GM21825 (cell line): Measurements from ENCODE around the gene CELF1.

Source experiments
- ATAC-seq: cut with Tn5 transposase; IDR thresholded peaks from one replicate; pipeline ENCODE4 v1.9.1; 2021; ENCODE audit warnings: mild to moderate bottlenecking, moderate library complexity; ENCODE audit not compliant: unreplicated experiment

Gene CELF1

DNA sequence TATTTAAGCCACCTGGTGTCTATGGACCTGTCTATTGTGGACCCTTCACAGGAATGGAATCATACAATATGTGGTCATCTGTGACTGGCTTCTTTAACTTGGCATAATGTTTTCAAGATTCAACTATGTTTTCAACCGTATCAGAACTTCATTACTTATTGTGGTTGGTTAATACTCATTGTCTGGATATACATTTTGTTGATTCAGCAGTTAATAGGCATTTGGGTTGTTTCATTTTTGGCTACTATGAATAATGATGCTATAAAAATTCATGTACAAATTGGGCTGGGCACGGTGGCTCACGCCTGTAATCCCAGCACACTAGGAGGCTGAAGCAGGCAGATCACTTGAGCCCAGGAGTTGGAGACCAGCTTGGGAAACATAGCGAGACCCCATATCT is 101.5 kb downstream of the CELF1 start:
- ATAC-seq = no peak

DNA sequence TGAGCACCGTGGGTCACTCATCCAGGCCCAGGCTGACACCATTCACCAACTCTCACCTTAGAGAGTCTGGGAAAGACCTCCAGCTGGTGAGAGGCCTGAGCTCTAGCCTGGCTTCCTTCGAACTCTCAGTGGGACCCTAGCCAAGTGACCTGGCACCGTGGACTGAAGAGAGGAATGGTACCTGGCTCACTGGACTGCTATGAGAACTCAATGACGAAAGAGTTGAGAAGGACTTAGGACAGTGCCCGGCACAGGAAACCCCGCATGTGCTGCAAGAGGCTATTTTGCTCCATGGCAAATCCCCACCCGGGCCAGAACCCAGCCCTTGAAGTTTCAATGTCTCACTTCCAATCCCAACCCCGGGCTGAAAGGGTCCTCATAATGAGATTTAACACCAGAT is 103.4 kb downstream of the CELF1 start:
- no peak for ATAC-seq

DNA sequence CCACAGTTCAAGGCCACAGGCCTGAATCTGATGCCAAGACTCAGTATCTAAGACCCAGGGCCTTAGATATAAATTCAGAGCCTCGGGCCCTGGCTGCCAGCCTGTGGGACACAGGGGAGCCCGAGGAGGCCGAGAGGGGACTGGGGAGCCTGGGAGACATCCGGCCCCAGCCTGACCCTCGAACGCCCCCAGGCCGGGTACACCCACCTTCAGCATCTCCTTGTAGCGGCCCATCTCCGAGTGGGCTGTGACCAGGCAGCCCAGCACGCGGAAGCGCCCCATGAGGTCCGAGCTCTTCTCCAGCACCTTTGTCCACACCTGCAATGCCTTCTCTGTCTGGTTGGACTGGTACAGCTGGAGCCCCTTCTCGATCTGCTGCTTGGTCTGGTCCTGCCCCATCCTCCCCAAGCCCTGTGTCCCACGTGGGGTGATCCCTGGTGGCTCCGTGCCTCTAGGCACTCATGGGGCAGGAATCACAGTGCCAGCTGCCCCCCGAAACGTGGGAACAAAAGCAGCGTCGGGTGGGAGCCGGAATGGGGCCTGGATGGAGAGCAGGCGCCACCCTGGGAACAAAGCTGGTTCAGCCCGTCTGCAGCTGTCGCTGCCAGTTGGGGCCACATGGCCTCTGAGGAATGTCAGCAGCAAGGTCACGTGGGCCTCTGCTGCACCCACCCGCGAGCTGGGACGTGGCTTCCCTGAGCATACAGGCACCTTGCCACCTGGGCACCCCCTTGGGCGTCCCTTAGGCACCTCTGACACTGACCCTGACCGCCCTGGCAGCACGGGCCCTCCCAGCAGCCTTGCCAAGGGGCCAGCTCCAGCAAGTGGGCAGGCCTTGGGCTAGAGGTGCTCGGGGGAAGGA is 104.1 kb downstream of the CELF1 start, which contains the start of gene RAPSN:
Gene RAPSN (minus strand): TSS at position 571 of the 862 bp plus-strand sequence. CDS start 172 bp downstream, at position 399.
- ATAC-seq = no peak

DNA sequence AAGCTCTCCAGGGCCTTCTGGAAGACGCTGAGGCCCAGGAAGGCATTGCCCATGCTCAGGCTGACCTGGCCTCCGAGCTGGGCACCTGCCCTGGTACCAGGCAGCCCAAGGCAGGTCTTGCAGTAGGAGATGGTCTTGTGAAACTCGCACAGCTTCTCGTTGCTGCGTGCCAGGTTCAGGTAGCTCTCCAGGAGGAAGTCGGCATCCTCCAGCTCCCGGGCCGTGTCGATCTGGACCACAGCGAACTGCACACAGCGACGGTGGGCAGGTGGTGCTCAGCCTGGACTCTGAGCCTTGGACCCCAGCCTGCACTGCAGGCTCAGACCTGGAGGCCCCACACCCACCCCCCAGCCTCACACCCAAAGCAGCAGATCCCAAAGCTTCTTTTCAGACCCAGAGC is 105.0 kb downstream of the CELF1 start:
- no peak for ATAC-seq

DNA sequence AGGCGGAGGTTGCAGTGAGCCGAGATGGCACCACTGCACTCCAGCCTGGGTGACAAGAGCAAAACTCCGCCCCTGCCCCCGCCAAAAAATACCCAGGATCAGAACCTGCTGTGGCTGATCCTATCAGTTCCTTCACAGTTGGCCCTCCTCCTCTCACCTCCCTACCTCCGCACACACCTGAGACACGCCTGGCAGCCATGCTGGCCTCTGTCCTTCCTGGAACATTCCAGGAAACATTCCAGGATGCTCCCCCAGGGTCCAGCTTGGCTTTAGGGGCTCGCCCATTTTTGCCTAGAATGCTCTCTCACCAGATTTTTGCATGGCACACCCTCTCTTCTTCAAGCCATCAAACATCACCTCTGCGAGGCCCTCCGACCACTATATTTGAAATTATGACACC is 106.1 kb downstream of the CELF1 start:
- ATAC-seq = no peak

DNA sequence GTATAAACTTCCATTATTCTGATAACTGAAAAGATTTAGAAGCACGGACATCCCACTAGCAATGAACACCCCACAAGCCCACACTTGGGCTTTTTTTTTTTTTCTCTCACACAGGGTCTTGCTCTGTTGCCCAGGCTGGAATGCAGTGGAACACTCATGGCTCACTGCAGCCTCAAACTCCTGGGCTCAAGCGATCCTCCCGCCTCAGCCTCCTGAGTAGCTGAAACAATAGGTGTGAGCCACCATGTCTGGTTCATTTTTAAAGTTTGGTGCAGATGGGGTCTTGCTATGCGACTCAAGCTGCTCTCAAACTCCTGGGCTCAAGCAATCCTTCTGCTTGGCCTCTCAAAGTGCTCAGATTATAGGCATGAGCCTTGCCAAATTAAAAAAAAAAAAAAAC is 107.1 kb downstream of the CELF1 start:
- no peak for ATAC-seq

DNA sequence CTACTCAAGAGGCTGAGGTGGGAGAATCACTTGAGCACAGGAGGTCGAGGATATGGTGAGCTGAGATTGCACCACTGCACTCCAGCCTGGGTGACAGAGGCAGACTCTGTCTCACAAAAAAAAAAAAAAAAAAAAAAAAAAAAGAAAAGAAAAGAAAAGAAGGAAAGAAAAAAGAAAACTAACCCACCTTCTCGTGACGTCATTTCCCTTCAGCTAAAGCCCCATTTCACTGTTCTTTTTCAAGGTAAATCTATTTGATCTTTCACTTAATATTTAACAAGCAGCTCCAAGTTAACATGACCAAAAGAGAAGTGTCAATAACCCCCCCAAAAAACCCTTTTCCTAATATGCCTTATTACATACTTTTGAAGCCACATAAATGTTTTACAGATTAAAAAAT is 109.1 kb downstream of the CELF1 start:
- no peak for ATAC-seq

DNA sequence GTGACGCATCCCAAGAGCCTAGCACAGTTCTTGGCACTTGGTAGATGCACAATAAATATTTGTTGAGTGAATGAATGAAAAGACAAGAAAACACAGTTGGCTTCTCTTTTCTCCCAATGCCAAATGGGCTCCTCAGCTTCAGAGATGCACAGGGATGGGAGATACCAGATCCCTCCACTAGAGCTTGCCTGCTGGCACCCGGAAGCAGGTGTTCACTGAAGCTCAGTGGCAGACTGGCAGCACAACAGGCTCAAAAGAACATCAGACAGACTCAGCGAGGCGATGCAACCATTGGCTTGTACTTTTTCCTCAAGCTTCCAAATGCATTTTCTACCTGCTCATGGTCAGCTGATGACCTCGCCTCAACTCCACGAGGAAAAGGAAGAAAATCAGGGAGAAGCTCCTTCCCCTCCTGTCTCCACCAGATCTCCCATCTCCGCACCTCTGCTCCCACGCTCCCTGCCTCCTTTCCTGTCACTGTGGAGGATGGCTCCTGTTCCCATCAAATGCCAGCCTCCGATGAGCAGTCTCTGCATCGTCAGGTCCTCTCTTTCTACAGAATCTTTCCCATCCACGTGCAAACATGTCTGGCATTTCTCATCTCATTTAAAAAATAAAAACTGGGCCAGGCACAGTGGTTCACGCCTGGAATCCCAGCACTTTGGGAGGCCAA is 109.8 kb downstream of the CELF1 start:
- ATAC-seq = no peak

DNA sequence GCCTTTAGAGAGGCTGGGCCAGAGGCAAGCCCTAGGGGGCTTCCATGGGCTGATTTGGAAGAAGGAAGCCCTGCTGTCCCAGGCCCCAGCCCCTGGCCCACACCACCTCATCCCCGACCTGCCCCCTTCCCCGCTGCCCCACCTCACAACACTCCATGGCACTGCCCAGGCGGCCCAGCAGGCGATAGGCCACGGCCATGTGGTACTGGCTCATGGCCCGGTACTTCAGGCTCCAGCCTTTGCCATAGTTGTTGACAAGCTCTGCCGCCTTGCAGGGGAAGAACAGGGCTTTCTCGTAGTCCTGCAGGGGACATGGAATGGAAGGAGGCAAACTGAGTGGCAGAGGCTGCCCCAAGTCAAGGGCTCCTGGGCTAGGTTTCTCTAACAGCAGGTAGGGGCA is 110.4 kb downstream of the CELF1 start:
- no peak for ATAC-seq

DNA sequence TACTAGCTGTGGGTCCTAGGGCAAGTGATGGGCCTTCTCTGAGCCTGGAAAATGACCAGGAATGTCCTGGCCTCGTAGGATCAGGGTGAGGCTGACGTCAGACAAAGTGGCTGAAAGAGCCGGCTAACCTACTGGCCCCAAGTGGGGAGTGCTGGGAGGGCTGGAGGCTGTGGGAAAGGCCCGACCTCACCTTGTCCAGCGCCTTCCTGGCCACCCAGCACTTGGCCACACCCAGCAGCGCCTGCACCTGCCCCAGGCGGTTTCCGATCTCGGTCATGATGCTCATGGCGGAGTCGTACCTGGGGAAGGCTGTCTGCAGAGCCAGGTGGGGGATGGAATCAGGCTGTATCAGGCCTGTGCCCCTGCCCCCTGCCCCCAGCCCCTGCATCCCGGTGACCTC is 111.5 kb downstream of the CELF1 start:
- no peak for ATAC-seq

DNA sequence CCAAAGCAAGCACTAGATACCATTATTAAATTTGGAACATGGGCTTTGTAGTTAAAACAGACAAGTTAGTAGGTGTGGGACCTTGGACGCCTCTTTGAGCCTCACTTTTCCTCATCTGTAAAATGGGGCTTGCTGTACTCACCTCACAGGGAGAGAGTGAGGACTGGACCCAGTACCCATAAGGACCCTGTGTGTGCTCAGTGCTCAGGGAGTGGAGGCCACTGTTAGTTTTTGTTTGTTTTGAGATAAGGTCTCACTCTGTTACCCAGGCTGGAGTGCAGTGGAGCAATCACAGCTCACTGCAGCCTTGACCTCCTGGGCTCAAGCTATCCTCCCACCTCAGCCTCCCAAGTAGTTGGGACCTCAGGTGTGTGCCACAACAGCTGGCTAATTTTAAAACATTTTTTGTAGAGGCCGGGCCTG is 112.9 kb downstream of the CELF1 start:
- no peak for ATAC-seq

DNA sequence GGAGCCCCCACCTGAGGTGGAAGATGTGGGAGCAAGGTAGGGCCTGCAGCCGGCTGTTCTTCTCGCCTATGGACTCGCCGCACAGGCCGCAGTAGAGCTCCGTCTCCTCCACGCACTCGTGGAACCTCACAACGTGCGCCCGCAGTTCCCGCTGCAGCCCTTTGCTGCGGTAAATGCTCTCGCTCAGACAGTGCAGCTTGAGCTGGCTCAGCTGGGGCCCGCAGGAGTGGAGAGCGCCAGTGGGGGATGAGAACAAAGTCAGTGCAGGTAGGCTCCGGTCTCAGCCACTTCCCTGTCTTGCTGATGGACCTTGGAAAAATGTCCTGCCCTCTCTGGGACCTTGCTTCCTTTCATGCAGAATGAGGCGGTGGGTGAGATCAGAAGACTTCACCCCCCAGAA is 114.2 kb downstream of the CELF1 start:
- no peak for ATAC-seq

DNA sequence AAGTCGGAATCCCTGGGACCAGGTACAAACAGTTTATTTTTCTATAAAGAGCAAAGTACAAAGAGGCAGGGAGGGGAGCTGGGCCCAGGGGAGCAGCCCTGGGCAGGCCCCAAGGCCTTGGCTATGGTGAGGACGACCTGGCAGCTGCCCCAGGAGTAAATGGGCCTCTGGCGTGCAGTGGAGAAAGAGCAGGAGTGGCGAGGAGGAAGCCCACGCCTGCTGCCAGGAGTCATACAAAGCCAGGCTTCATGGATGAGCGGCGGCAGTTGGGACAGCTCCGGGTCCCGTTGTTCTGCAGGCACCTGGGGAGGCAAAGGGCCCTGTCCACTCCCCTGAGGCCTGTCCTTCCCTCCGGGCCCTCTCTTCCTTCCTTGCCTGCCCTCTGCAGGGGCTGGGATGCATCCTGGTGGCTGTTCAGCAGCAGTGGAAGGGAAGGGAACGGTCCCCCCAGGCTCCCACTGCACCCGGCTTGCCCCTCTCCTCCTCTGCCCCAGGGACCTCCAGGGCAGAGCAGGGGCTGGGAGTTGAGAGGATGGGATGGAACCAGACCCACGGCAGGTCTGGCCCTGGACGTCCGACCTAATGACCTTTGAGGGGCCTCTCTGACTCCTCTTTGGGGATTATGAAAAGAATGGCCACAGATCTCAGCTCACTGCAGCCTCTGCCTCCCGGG is 115.0 kb downstream of the CELF1 start:
- ATAC-seq = no peak

DNA sequence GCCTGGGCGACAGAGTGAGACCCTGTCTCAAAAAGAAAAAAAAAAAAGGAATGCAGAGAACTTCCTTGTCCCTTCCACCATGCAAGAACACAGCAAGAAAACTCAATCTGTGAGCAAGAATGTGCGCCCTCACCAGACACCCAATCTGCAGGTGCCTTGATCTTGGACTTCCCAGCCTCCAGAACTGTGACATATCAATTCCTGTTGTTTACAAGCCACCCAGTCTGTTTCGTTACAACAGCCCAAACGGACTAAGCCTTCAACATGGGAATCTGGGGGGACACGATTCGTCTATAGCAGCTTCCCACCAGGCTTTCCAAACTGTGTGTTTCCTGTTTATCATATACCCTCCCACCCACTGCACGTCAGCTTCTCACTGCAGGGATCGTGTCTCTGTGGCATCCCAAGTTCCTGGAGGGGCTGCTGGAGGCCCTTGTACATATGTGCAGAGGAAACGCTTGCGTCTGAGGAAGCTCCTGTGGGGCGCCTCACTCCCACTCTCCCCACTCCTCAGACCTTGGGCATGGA is 115.7 kb downstream of the CELF1 start:
- no peak for ATAC-seq

DNA sequence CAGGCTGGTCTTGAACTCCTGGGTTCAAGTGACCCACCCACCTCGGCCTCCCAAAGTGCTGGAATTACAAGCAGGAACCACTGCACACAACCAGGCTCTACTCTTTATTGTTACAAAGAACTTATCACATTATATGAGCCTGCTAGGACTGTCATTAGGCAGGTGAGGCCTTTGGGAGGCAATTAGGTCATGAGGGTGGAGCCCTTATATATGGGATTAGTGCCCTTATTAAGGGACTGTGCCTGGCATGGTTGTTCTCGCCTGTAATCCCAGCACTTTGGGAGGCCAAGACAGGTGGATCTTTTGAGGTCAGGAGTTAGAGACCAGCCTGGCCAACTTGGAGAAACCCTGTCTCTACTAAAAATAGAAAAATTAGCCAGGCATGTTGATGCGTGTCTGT is 116.2 kb downstream of the CELF1 start:
- no peak for ATAC-seq

DNA sequence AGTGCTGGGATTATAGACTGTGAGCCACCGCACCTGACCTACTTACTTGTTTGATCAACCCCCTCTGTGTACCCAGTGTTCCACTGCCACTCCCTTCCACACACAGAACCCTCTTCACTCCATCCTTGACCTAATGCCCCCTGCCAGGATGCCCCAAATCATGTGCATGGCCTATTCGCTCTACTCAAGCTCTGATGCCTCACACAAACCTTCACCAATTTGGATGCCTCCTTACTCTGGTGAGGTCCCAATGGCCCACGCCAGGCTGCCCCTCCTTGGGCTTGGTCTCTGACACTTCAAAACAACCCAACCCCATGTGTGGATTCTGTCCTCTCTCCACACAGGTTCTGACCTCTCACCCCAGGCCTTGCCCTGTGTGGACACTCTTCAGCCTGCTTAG is 117.2 kb downstream of the CELF1 start:
- no peak for ATAC-seq

DNA sequence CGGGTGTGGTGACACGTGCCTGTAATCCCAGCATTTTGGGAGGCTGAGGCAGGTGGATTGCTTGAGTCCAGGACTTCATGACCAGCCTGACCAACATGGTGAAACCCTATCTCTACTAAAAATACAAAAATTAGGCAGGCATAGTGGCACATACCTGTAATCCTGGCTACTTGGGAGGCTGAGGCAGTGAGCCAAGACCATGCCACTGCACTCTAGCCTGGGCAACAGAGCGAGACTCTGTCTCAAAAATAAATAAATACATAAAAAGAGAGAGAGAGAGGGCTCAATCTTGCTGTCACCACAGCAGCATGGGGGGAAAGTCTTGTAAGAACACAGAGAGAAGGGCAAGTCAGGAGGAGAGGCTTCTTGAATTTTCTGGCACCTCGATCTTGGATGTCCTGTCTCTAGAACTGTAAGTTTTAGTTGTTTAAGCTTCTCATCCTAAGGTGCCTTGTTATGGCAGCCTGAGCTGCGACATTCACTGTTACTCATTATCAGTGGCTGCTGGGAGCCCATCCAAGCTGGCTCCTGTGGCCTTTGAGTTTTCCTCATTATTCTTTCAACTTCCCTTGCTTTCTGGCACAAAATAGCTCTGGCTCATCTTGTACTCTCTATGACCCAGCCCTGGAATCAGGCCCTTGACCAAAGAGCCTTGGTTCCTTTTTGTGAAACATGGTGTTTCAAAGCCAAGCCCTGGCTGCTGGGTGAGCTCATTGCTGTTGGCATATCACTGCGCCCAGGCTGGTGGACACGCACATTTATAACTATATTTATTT is 118.7 kb downstream of the CELF1 start:
- ATAC-seq = no peak

DNA sequence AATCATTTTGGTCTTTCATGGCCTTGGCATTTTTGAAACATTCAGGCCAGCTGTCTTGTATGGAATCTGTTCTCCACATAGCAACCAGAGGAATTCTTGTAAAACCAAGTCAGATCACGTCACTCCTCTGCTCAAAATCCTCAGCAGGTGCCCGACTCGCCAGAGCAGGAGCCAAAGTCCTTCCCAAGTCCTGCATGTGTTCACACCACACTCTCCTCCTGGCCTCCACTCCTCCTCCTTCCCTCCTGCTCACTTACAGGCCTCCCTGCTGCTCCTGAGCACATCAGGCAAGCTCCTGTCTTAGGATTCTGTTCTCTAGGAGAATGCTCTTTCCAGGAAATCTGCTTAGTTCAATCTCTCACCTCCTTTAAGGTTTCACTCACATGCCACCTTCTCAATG is 119.8 kb downstream of the CELF1 start:
- no peak for ATAC-seq

DNA sequence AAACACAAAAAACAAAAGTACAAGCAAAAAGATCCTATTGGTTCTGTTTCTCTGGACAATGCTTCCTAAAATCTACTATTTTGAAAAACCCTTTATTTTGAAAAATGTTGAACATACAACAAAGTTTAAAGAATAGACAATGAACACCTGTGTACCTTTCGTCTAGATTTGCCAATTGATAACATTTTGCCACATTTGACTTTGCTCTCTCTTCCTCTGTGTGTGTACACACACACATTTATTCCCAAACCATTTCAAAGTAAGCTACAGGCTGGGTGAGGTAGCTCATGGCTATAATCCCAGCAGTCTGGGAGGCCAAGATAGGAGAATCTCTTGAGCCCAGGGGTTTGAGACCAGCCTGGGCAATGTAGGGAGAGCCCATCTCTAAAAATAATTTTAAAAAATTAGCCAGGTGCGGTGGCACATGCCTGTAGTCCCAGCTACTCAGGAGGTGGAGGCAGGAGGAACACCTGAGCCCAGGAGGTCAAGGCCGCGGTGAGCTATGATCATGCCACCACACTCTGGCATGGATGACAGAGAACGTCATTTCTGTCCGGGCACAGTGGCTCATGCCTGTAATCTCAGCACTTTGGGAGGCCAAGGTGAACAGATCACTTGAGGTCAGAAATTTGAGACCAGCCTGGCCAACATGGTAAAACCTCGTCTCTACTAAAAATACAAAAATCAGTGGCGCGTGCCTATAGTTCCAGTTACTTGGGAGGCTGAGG is 121.4 kb downstream of the CELF1 start:
- no peak for ATAC-seq

DNA sequence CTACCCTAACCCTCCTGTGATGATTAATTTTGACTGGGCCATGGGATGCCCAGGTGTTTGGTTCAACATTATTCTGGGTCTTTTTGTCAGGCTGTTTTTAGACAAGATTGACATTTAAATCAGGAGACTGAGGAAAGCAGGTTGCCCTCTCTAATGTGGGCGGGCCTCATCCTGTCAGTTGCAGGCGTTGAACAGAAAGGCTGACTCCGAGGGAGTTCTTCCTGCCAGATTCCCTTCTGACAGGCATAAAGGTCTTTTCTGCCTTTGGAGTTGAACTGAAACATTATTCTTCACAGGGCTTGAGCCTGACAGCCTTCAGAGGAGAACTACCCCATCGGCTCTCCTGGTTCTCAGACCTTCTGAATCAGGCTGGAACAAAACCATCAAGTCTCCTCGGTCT is 122.4 kb downstream of the CELF1 start:
- no peak for ATAC-seq
